HCT116 (cell line): Measurements from ENCODE around the gene UBE2S.

Experiments
- JUND ChIP-seq: IDR thresholded peaks from 2 replicates; pipeline ENCODE4 v1.6.1; 2012
- RAD21 ChIP-seq: IDR thresholded peaks from 2 replicates; pipeline ENCODE4 v1.6.1; 2012; ENCODE audit warnings: low read depth, mild to moderate bottlenecking
- SRF ChIP-seq: IDR thresholded peaks from 2 replicates; pipeline ENCODE4 v1.6.1; 2012; ENCODE audit warnings: low read depth
- TF ChIP-seq, protein P1 (sequence below), 3 experiments: fragments of 200-600 bp in 1 of 3; sonication (generic) in 1 of 3; IDR thresholded peaks in 2 of 3; conservative IDR thresholded peaks in 1 of 3; 2 replicates each; pipeline ENCODE4 v1.5.1; 2012 to 2017; ENCODE audit warnings: low read depth in 2 of 3, low read length in 2 of 3, antibody characterized with exemption in 1 of 3, borderline replicate concordance in 1 of 3, control low read depth in 1 of 3, mild to moderate bottlenecking in 1 of 3, mixed read lengths in 1 of 3, mixed run types in 1 of 3, moderate library complexity in 1 of 3; ENCODE audit not compliant: insufficient read depth in 1 of 3
- TF ChIP-seq, protein P2 (sequence below): IDR thresholded peaks from 2 replicates; pipeline ENCODE4 v1.6.1; 2012; ENCODE audit warnings: low read depth
- TF ChIP-seq, protein P3 (sequence below): IDR thresholded peaks from 2 replicates; pipeline ENCODE4 v1.6.1; 2012

DNA sequence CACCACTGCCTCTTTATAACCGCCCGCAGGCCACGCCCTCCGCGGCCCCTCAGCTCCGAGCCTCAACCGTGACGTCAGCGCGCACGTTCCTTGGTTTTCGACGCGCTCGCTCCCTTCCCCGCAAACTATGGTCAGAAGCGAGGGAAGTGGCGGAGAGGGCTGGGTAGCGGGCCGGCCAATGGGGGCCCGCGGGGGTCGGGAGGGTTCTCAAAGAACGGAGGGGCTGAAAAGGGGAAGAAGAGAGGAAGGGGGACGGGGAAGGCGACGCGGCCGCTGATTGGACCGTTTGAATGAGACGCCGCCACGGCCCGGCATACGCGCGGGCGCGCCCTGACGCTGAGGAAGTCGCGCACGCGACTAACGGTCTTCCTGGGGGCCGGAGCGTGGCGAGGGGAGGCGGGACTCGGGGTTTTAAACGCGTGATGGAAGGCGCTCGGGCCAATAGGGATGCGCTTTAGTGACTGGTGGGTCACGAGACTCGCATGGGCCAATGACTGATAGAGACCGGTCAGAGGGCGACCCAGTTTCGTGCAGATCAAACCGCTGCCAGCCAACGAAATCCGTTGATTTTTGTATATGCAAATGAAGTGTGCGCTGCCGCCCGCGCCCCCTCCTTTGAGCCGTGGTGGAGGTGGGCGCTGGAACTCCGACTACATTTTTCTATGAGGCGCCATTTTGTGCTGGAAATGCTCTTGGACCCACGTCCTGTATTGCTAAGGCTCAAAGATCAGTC is 378 bp upstream of the UBE2S start:
- TF ChIP-seq, protein P1, sequence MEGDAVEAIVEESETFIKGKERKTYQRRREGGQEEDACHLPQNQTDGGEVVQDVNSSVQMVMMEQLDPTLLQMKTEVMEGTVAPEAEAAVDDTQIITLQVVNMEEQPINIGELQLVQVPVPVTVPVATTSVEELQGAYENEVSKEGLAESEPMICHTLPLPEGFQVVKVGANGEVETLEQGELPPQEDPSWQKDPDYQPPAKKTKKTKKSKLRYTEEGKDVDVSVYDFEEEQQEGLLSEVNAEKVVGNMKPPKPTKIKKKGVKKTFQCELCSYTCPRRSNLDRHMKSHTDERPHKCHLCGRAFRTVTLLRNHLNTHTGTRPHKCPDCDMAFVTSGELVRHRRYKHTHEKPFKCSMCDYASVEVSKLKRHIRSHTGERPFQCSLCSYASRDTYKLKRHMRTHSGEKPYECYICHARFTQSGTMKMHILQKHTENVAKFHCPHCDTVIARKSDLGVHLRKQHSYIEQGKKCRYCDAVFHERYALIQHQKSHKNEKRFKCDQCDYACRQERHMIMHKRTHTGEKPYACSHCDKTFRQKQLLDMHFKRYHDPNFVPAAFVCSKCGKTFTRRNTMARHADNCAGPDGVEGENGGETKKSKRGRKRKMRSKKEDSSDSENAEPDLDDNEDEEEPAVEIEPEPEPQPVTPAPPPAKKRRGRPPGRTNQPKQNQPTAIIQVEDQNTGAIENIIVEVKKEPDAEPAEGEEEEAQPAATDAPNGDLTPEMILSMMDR (IDR thresholded peaks at IDR 0.05 in 2 of 3, conservative IDR thresholded peaks at IDR 0.05 in 1 of 3; ENCODE audit: borderline replicate concordance in 1 of 3, insufficient read depth in 1 of 3, low read depth in 2 of 3, low read length in 2 of 3), result no peak
- no peak for TF ChIP-seq JUND
- TF ChIP-seq, protein P2, sequence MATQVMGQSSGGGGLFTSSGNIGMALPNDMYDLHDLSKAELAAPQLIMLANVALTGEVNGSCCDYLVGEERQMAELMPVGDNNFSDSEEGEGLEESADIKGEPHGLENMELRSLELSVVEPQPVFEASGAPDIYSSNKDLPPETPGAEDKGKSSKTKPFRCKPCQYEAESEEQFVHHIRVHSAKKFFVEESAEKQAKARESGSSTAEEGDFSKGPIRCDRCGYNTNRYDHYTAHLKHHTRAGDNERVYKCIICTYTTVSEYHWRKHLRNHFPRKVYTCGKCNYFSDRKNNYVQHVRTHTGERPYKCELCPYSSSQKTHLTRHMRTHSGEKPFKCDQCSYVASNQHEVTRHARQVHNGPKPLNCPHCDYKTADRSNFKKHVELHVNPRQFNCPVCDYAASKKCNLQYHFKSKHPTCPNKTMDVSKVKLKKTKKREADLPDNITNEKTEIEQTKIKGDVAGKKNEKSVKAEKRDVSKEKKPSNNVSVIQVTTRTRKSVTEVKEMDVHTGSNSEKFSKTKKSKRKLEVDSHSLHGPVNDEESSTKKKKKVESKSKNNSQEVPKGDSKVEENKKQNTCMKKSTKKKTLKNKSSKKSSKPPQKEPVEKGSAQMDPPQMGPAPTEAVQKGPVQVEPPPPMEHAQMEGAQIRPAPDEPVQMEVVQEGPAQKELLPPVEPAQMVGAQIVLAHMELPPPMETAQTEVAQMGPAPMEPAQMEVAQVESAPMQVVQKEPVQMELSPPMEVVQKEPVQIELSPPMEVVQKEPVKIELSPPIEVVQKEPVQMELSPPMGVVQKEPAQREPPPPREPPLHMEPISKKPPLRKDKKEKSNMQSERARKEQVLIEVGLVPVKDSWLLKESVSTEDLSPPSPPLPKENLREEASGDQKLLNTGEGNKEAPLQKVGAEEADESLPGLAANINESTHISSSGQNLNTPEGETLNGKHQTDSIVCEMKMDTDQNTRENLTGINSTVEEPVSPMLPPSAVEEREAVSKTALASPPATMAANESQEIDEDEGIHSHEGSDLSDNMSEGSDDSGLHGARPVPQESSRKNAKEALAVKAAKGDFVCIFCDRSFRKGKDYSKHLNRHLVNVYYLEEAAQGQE, result no peak
- TF ChIP-seq SRF, result no peak
- TF ChIP-seq, protein P3, sequence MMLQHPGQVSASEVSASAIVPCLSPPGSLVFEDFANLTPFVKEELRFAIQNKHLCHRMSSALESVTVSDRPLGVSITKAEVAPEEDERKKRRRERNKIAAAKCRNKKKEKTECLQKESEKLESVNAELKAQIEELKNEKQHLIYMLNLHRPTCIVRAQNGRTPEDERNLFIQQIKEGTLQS, result no peak
- TF ChIP-seq RAD21, result no peak
